Suprapubic skin (tissue), 4 donors: ENCODE data around the gene CDC14C.

ENCODE experiments used
- CTCF ChIP-seq, 2 donors: fragments of 200-600 bp in 1 of 2; fragments of 450-650 bp in 1 of 2; sonication (generic) in 1 of 2; IDR thresholded peaks; one replicate each; pipeline ENCODE4 v1.5.1; 2016 to 2019; ENCODE audit warnings: antibody characterized with exemption in 2 of 2, mild to moderate bottlenecking in 1 of 2, moderate library complexity in 1 of 2
- EP300 ChIP-seq: sonication (generic); formaldehyde crosslinking; IDR thresholded peaks from one replicate; pipeline ENCODE4 v1.6.1; 2017; ENCODE audit warnings: antibody characterized with exemption
- POLR2A ChIP-seq, 2 donors: fragments of 450-650 bp; IDR thresholded peaks; one replicate each; pipeline ENCODE4 v1.6.1; 2017; ENCODE audit warnings: antibody characterized with exemption in 2 of 2, mild to moderate bottlenecking in 2 of 2, moderate library complexity in 2 of 2
- POLR2AphosphoS5 ChIP-seq, 3 donors: sonication (generic); formaldehyde crosslinking; IDR thresholded peaks; one replicate each; pipeline ENCODE4 v1.6.1; 2017; ENCODE audit warnings: antibody characterized with exemption in 3 of 3

GRCh38 chr7:48894574-48894973, 29.8 kb upstream of the CDC14C start:
- no peak for TF ChIP-seq POLR2AphosphoS5 (IDR thresholded peaks at IDR 0.05)
- no peak for TF ChIP-seq CTCF (IDR thresholded peaks at IDR 0.05)
- no peak for TF ChIP-seq POLR2A (IDR thresholded peaks at IDR 0.05)
- no peak for TF ChIP-seq EP300
